GM21360 (cell line): ENCODE measurements around the gene SHH.
"Not testable (repeated sequence)": the region's sequence is repeated elsewhere in the genome, so short reads cannot be mapped to it uniquely, and the experiment has no call there.

Experiments used
- ATAC-seq: cut with Tn5 transposase; IDR thresholded peaks from one replicate; pipeline ENCODE4 v1.9.1; 2021; ENCODE audit warnings: mild to moderate bottlenecking, moderate library complexity; ENCODE audit not compliant: unreplicated experiment

The SHH gene

GRCh38 chr7:155820788-155821187, 8.5 kb upstream of the SHH start:
- no peak for ATAC-seq

- no peak for ATAC-seq
Measured at GRCh38 chr7:155820246-155820645, 8.0 kb upstream of the SHH start.

GRCh38 chr7:155819186-155819585, 6.9 kb upstream of the SHH start:
- no peak for ATAC-seq

- ATAC-seq = no peak
Measured at GRCh38 chr7:155818820-155819168, 6.5 kb upstream of the SHH start.

- no peak for ATAC-seq
Measured at GRCh38 chr7:155818154-155818819, 6.0 kb upstream of the SHH start.

GRCh38 chr7:155817515-155817914, 5.3 kb upstream of the SHH start:
- not testable (repeated sequence) for ATAC-seq

- ATAC-seq = no peak
Measured at GRCh38 chr7:155816996-155817395, 4.7 kb upstream of the SHH start.

GRCh38 chr7:155816192-155816508, 3.9 kb upstream of the SHH start:
- ATAC-seq = no peak

- peak; percentile 91 for ATAC-seq
Measured at GRCh38 chr7:155815332-155816191, 3.3 kb upstream of the SHH start.

- ATAC-seq = no peak
Measured at GRCh38 chr7:155814316-155815276, 2.3 kb upstream of the SHH start.

- ATAC-seq = no peak
Measured at GRCh38 chr7:155813546-155814315, 1.5 kb upstream of the SHH start.

GRCh38 chr7:155813125-155813524, 862 bp upstream of the SHH start:
- no peak for ATAC-seq

- no peak for ATAC-seq
Measured at GRCh38 chr7:155811560-155811894, 736 bp downstream of the SHH start.

- no peak for ATAC-seq
Measured at GRCh38 chr7:155810770-155811559, 1.3 kb downstream of the SHH start.

GRCh38 chr7:155809947-155810769, 2.1 kb downstream of the SHH start:
- ATAC-seq = no peak

GRCh38 chr7:155809332-155809946, 2.8 kb downstream of the SHH start:
- ATAC-seq = no peak

- ATAC-seq = no peak
Measured at GRCh38 chr7:155808549-155809331, 3.5 kb downstream of the SHH start.
